ENCODE results near the gene XPO6. TPM values are rescaled to one million over a fixed set of nuclear protein-coding genes. Genes with fewer than 3 reads are reported as not detected.

XPO6 gene
- total RNA-seq, 3 donors from 2014 or later (not counting 1 experiment from before 2014, with no cell fraction given): 233 to 321 (median 240) TPM

DNA sequence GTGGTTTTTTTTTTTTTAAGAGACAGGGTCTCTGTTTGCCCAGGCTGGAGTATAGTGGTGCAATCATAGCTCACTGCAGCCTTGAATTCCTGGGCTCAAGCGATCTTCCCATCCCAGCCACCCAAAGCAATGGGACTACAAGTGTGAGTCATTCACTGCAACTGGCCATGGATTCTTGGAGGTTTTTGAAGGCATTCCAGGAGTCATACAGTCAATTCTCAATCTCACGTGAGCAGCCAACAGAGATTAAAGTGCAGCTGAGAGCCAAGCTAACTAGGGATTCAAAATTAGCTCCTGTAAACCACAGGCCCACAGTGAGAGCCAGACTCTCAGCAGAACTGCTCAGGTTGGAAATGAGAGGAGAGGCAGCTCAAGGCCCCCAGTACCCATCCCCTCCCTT is 30.2 kb downstream of the XPO6 start:
- Mint-ChIP-seq H3K4me1 (peaks cover 59 to 60% of the 10 kb centered on the region in 2 donors), H3K27me3 (ENCODE audit: low read depth in 2 of 2) (no peaks in the 10 kb centered on the region), H3K9me3 (no peaks in the 10 kb centered on the region), H3K36me3 (no peaks in the 10 kb centered on the region), H3K27ac (peak overlapping the region; percentile 50 to 65), H3K4me3 (no peak overlapping the region)
- peak overlapping the region; percentile 2 for H3K27ac ChIP-seq (ENCODE audit: low read length)
- ATAC-seq (no peak), DNase-seq (peak in 1 of 2 donors; percentile 21)
- no peaks in the 10 kb centered on the region for H3K27me3 ChIP-seq (ENCODE audit: control insufficient read depth, insufficient read depth, low read length)
- H3K4me3 ChIP-seq (ENCODE audit: low read length): no peak overlapping the region
- TF ChIP-seq, protein P1, sequence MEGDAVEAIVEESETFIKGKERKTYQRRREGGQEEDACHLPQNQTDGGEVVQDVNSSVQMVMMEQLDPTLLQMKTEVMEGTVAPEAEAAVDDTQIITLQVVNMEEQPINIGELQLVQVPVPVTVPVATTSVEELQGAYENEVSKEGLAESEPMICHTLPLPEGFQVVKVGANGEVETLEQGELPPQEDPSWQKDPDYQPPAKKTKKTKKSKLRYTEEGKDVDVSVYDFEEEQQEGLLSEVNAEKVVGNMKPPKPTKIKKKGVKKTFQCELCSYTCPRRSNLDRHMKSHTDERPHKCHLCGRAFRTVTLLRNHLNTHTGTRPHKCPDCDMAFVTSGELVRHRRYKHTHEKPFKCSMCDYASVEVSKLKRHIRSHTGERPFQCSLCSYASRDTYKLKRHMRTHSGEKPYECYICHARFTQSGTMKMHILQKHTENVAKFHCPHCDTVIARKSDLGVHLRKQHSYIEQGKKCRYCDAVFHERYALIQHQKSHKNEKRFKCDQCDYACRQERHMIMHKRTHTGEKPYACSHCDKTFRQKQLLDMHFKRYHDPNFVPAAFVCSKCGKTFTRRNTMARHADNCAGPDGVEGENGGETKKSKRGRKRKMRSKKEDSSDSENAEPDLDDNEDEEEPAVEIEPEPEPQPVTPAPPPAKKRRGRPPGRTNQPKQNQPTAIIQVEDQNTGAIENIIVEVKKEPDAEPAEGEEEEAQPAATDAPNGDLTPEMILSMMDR (IDR thresholded peaks at IDR 0.05): no peak
- peaks cover 19% of the 10 kb centered on the region for H3K4me1 ChIP-seq (ENCODE audit: control insufficient read depth, insufficient read depth, low read length)
- peaks cover 13% of the 10 kb centered on the region for H3K36me3 ChIP-seq (ENCODE audit: control insufficient read depth, insufficient read depth, low read length)
- no peaks in the 10 kb centered on the region for H3K9me3 ChIP-seq (ENCODE audit: control insufficient read depth, insufficient read depth, low read length)
- WGBS (ENCODE audit: insufficient coverage): 76% methylated on average over 2 of the region's 2 CpGs
- intact Hi-C loops (cut with micrococcal nuclease): no loop called here

DNA sequence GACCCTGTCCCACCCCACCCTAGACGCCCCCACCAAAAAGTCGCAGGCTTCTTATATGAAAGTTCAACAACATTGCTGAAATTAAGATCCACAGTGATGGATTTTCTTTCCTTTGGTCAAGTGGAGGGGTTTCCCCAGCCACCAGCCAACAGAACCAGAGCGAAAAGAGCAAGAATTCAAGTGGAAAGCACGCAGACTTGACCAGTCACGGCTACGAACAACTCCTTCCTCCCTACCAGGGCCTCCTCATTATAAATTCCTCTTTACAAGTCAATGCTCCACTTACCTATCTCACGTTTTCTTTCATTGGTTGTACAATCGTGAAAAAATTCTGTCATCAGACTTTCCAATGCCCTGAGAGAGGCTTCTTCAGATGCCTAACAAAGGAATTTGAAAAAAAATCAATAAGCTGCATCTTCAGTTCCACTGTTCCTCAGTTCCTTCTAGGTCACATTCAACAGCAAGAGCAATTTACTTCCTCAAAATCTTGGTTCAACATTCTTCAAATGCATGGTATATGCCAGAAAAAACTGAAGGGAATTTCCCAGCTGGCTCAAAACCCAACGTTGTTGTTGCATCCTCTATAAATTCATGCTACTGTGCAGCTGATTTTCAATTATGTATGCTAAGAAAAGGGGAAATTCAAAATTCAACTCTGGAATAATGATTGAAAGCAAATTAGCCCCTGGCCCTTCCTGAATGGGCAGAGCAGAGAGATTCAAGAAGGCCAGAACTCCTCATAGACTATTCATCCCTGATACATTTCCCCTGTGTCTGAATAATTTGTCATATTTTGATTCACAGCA is 30.9 kb downstream of the XPO6 start:
- TF ChIP-seq, protein P1 (IDR thresholded peaks at IDR 0.05): no peak
- Mint-ChIP-seq H3K36me3 (no peaks in the 10 kb centered on the region), H3K4me1 (peaks cover 53 to 54% of the 10 kb centered on the region in 2 donors), H3K9me3 (no peaks in the 10 kb centered on the region), H3K27ac (peak overlapping the region; percentile 50 to 65), H3K27me3 (ENCODE audit: low read depth in 2 of 2) (no peaks in the 10 kb centered on the region), H3K4me3 (no peak overlapping the region)
- Histone ChIP-seq H3K4me1 (ENCODE audit: control insufficient read depth, insufficient read depth, low read length) (peaks cover 15% of the 10 kb centered on the region), H3K36me3 (ENCODE audit: control insufficient read depth, insufficient read depth, low read length) (peaks cover 17% of the 10 kb centered on the region), H3K27ac (ENCODE audit: low read length) (peak overlapping the region; percentile 32), H3K4me3 (ENCODE audit: low read length) (no peak overlapping the region), H3K9me3 (ENCODE audit: control insufficient read depth, insufficient read depth, low read length) (no peaks in the 10 kb centered on the region), H3K27me3 (ENCODE audit: control insufficient read depth, insufficient read depth, low read length) (no peaks in the 10 kb centered on the region)
- ATAC-seq (peak; percentile 29 to 48 (median 42)), DNase-seq (peak in 1 of 2 donors; percentile 57)
- intact Hi-C loops (cut with micrococcal nuclease): no loop called here
- 70% methylated on average over 8 of the region's 9 CpGs for WGBS (ENCODE audit: insufficient coverage)

DNA sequence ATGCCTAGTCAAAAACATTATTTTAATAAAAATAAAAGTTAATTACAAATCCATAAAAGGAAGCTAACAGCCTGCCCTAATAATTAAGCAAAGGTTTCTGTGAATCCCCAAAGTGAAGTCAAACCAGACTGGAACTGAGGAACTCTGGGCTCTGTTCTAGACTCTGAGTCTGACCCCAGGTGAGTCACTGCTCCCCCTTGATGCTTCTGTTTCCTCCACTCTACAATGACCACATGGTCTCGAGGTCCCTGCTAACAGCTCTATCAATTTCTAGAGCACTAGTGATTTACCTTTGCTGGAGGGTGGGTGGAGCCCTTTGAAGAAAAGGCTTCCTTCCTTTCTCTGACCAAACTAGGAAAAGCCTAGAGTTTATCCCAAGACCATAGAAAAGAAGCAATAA is 32.4 kb downstream of the XPO6 start:
- no peak overlapping the region for H3K4me3 Mint-ChIP-seq

More for the DNA sequence above, 32.4 kb downstream of the XPO6 start:
- H3K4me1 Mint-ChIP-seq: peaks cover 53 to 54% of the 10 kb centered on the region in 2 donors
- Histone ChIP-seq H3K36me3 (ENCODE audit: control insufficient read depth, insufficient read depth, low read length) (peaks cover 29% of the 10 kb centered on the region), H3K27me3 (ENCODE audit: control insufficient read depth, insufficient read depth, low read length) (no peaks in the 10 kb centered on the region), H3K9me3 (ENCODE audit: control insufficient read depth, insufficient read depth, low read length) (no peaks in the 10 kb centered on the region), H3K27ac (ENCODE audit: low read length) (no peak overlapping the region), H3K4me3 (ENCODE audit: low read length) (no peak overlapping the region), H3K4me1 (ENCODE audit: control insufficient read depth, insufficient read depth, low read length) (peaks cover 15% of the 10 kb centered on the region)
- WGBS (ENCODE audit: insufficient coverage): no CpG with 5 or more reads among the region's 1 CpG
- no peak for DNase-seq
- H3K36me3 Mint-ChIP-seq: peaks cover 2% of the 10 kb centered on the region
- H3K27ac Mint-ChIP-seq: peak overlapping the region; percentile 50 to 64
- ATAC-seq: peak in 1 of 3 donors; percentile 34
- intact Hi-C loops (cut with micrococcal nuclease): no loop called here
- H3K9me3 Mint-ChIP-seq: no peaks in the 10 kb centered on the region
- H3K27me3 Mint-ChIP-seq (ENCODE audit: low read depth in 2 of 2): no peaks in the 10 kb centered on the region
- TF ChIP-seq, protein P1 (IDR thresholded peaks at IDR 0.05): no peak
